ENCODE results near the gene SEC31A.

DNA sequence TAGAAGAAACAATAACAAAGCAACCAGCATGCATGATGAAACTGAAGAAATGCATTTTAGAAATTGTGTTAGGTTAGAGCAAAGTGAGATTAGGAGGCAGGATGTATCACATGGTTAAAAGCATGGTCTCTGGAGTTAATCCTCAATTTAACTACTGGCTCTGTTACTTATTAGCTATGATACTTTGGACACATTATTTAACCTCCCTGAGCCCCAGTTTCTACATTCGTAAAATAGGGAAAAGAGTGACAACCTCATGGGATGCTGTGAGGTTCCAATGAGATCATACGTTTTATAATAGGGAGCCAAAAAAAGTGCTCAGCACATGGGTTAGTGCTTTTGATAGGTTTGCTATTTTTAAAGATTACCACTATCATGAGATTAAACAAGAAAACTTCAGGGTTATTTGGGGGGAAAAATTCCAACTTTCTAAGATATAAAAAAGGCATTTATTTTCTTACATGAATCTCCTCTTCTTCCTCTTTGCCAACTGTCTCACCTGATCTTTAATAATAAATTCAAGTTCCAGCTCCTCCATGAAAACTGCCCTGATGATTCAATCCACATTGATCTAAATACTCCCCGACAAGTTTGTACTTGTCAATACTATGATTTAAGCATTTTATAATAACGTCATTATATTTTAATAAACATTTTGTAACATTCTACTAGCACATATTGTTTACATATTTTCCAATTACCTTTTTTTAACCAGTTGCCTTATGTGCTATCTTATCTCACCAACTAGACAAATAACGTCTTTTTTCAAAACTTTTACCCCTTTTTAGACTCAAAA, 4.6 kb downstream of the SEC31A start:
- TF ChIP-seq GATA2 (IDR thresholded peaks at IDR 0.05; ENCODE audit: low read depth, low read length) (no peak), GATA3 (IDR thresholded peaks at IDR 0.05; ENCODE audit: low read depth, low read length) (no peak)
